Mononuclear cell (primary cell): Measurements from ENCODE around the gene SRGN. TPM values are rescaled to one million over a fixed set of nuclear protein-coding genes. Genes with fewer than 3 reads are reported as not detected.
"Not testable (repeated sequence)": the region's sequence is repeated elsewhere in the genome, so short reads cannot be mapped to it uniquely, and the experiment has no call there.

Source experiments
- H3K27me3 ChIP-seq: 2 replicates; pipeline ENCODE4 v1.6.0; 2011; ENCODE audit warnings: low read length, control low read depth; ENCODE audit not compliant: insufficient read depth
- H3K4me1 ChIP-seq: 2 replicates; pipeline ENCODE4 v1.5.1; 2011; ENCODE audit warnings: mild to moderate bottlenecking, low read length, control low read depth; ENCODE audit not compliant: insufficient read depth
- H3K4me3 ChIP-seq: 2 replicates; pipeline ENCODE4 v1.5.1; 2011; ENCODE audit warnings: mild to moderate bottlenecking, low read length, moderate library complexity
- H3K9me3 ChIP-seq: 2 replicates; pipeline ENCODE4 v1.5.1; 2011; ENCODE audit warnings: low read depth, mild to moderate bottlenecking, control low read depth, low read length
- total RNA-seq: library from RNA; depleted of rRNA; stranded (reverse); fragments of >200 nt; gene quantifications from one replicate; pipeline ENCODE4 v1.2.3, GENCODE V29; 2012

The SRGN gene
- total RNA-seq, 1 donor, result 1,782 TPM

GRCh38 chr10:69125554-69125953 lies 37.7 kb downstream of the SRGN start:
- H3K4me3 ChIP-seq, result no peak overlapping the region
- no peaks in the 10 kb centered on the region for H3K27me3 ChIP-seq
- no peaks in the 10 kb centered on the region for H3K9me3 ChIP-seq
- peaks cover 32% of the 10 kb centered on the region for H3K4me1 ChIP-seq

GRCh38 chr10:69130251-69130650 lies 42.3 kb downstream of the SRGN start:
- Histone ChIP-seq H3K27me3 (no peaks in the 10 kb centered on the region), H3K9me3 (no peaks in the 10 kb centered on the region), H3K4me3 (no peak overlapping the region), H3K4me1 (peaks cover 20% of the 10 kb centered on the region)

GRCh38 chr10:69139961-69140360 lies 52.1 kb downstream of the SRGN start:
- Histone ChIP-seq H3K4me3 (no peak overlapping the region), H3K27me3 (no peaks in the 10 kb centered on the region), H3K4me1 (peaks cover 4% of the 10 kb centered on the region), H3K9me3 (no peaks in the 10 kb centered on the region)

GRCh38 chr10:69141304-69141703 lies 53.4 kb downstream of the SRGN start:
- Histone ChIP-seq H3K9me3 (no peaks in the 10 kb centered on the region), H3K4me3 (no peak overlapping the region), H3K4me1 (peaks cover 4% of the 10 kb centered on the region)

GRCh38 chr10:69142074-69142473 lies 54.2 kb downstream of the SRGN start:
- not testable (repeated sequence) for H3K4me1 ChIP-seq, H3K9me3 ChIP-seq, H3K4me3 ChIP-seq, H3K27me3 ChIP-seq

More at GRCh38 chr10:69141304-69141703, 53.4 kb downstream of the SRGN start:
- H3K27me3 ChIP-seq, result no peaks in the 10 kb centered on the region

- H3K4me1 ChIP-seq, result peaks cover 7% of the 10 kb centered on the region
- H3K4me3 ChIP-seq, result no peak overlapping the region
- no peaks in the 10 kb centered on the region for H3K27me3 ChIP-seq
- no peaks in the 10 kb centered on the region for H3K9me3 ChIP-seq
These were observed 55.1 kb downstream of the SRGN start for GRCh38 chr10:69142983-69143382.

GRCh38 chr10:69145329-69145728 lies 57.4 kb downstream of the SRGN start:
- Histone ChIP-seq H3K27me3 (no peaks in the 10 kb centered on the region), H3K9me3 (no peaks in the 10 kb centered on the region), H3K4me1 (peaks cover 7% of the 10 kb centered on the region), H3K4me3 (no peak overlapping the region)

- Histone ChIP-seq H3K9me3 (no peaks in the 10 kb centered on the region), H3K4me1 (peaks cover 7% of the 10 kb centered on the region), H3K27me3 (no peaks in the 10 kb centered on the region), H3K4me3 (no peak overlapping the region)
These were observed 58.0 kb downstream of the SRGN start for GRCh38 chr10:69145864-69146263.

- H3K9me3 ChIP-seq, result no peaks in the 10 kb centered on the region
- H3K4me1 ChIP-seq, result peaks cover 7% of the 10 kb centered on the region
- no peaks in the 10 kb centered on the region for H3K27me3 ChIP-seq
- H3K4me3 ChIP-seq, result no peak overlapping the region
These were observed 58.9 kb downstream of the SRGN start for GRCh38 chr10:69146759-69147158.

- H3K4me3 ChIP-seq, result no peak overlapping the region
- H3K27me3 ChIP-seq, result no peaks in the 10 kb centered on the region
- no peaks in the 10 kb centered on the region for H3K9me3 ChIP-seq
- H3K4me1 ChIP-seq, result peaks cover 3% of the 10 kb centered on the region
These were observed 64.1 kb downstream of the SRGN start for GRCh38 chr10:69151984-69152383.

GRCh38 chr10:69153227-69153626 lies 65.3 kb downstream of the SRGN start:
- Histone ChIP-seq H3K27me3 (no peaks in the 10 kb centered on the region), H3K4me1 (no peaks in the 10 kb centered on the region), H3K9me3 (no peaks in the 10 kb centered on the region), H3K4me3 (no peak overlapping the region)

Other genes with a start within 250 kb of the SRGN start
- 40.0 TPM for gene DDX50, start 186.8 kb upstream of the SRGN start, total RNA-seq
- gene DDX21, start 131.9 kb upstream of the SRGN start, total RNA-seq, result 136 TPM
- gene KIFBP, start 99.3 kb upstream of the SRGN start, total RNA-seq, result 4.0 TPM
- gene VPS26A, start 36.1 kb downstream of the SRGN start, total RNA-seq, result 22.0 TPM
- gene SUPV3L1, start 92.1 kb downstream of the SRGN start, total RNA-seq, result 35.1 TPM
- 1.0 TPM for gene HKDC1, start 132.2 kb downstream of the SRGN start, total RNA-seq
- gene HK1, start 190.4 kb downstream of the SRGN start, total RNA-seq, result 35.6 TPM